Psoas muscle (tissue), 8 donors: ENCODE results near the gene KIAA1755. TPM values are rescaled to one million over a fixed set of nuclear protein-coding genes. Genes with fewer than 3 reads are reported as not detected.

Source experiments
- ATAC-seq, 4 donors: fragments of 200-7000 bp; cut with Tn5 transposase; one replicate each; pipeline ENCODE4 v1.9.1; 2020; ENCODE audit warnings: moderate library complexity in 3 of 4, mild to moderate bottlenecking in 2 of 4
- DNase-seq, 2 donors: peaks; one replicate each; pipeline ENCODE4 v3.0.0-alpha.2; 2020
- H3K27ac ChIP-seq: fragments of 200-600 bp; one replicate; pipeline ENCODE4 v1.8.0; 2022
- H3K27me3 ChIP-seq, 3 donors: fragments of 200-600 bp in 1 of 3; one replicate each; pipeline versions ENCODE4 v1.6.1 to v1.8.0; 2013 to 2022; ENCODE audit warnings: low read length in 2 of 3, mild to moderate bottlenecking in 2 of 3, moderate library complexity in 1 of 3; ENCODE audit not compliant: insufficient read depth in 3 of 3
- H3K36me3 ChIP-seq, 2 donors: fragments of 200-600 bp in 1 of 2; one replicate each; pipeline versions ENCODE4 v1.6.1 to v1.8.0; 2013 to 2022; ENCODE audit warnings: low read depth in 1 of 2, mild to moderate bottlenecking in 1 of 2, moderate library complexity in 1 of 2; ENCODE audit not compliant: insufficient read depth in 1 of 2
- H3K4me1 ChIP-seq: fragments of 200-600 bp; one replicate; pipeline ENCODE4 v1.8.0; 2022
- H3K4me3 ChIP-seq: fragments of 200-600 bp; one replicate; pipeline ENCODE4 v1.8.0; 2022; ENCODE audit warnings: mild to moderate bottlenecking
- H3K9me3 ChIP-seq: fragments of 200-600 bp; one replicate; pipeline ENCODE4 v1.8.0; 2022
- CTCF ChIP-seq: fragments of 200-600 bp; IDR thresholded peaks from one replicate; pipeline ENCODE4 v1.8.0; 2022; ENCODE audit warnings: antibody characterized with exemption
- WGBS, 3 donors: extraction: QIAGEN DNeasy Blood & Tissue Kit; methylation state at CpG; one replicate each; pipeline versions ENCODE4 v1.1.6 to v1.1.7; 2013; 5-methylcytosine and 5-hydroxymethylcytosine counted together
- intact Hi-C, 2 donors: fragments of 100-400 bp; cut with DNase I; formaldehyde crosslinking; loops; one replicate each; pipeline versions ENCODE4 v1.11.0 to v1.14.2; 2022
- long read RNA-seq, 2 donors: library from polyadenylated mRNA; unstranded; transcript quantifications; one replicate each; pipeline ENCODE4 v2.0.0, GENCODE V29; 2021
- polyA plus RNA-seq, 3 donors: library from polyadenylated mRNA; stranded (reverse); fragments of 200-250 nt; gene quantifications; one replicate each; pipeline ENCODE4 v1.2.3, GENCODE V29; 2013
- total RNA-seq, 4 donors: library from RNA; stranded (reverse); fragmentation: NEBNext Ultra II Directional in 2 of 4; extraction: Animal tissue kit (Norgen Biotek cat#: 25700) in 2 of 4; gene quantifications; one replicate each; pipeline versions ENCODE4 v1.2.1 to v1.2.4, GENCODE V29; 2021 to 2023
- donor health status: healthy with polysubstance abuse.
- donor health status: DM: no; HTN: no; CAD: no; lungs with moderate emphysema.
- donor health status: Bipolar disorder and iron deficiency.
- donor health status: healthy.
- donor health status: DM: yes; HTN: yes; CAD: no.
- donor health status: DM: no; HTN: no; CAD: no.
- donor health status: DM: no; HTN: no; CAD: no.
- donor health status: DM: yes; HTN: yes; CAD: no.

The KIAA1755 gene
- 1 to 10 TPM in 1 of 4 donors, under 1 TPM in 3; 0.16 to 2.4 (median 0.48) TPM for total RNA-seq
- polyA plus RNA-seq = under 1 TPM; 0.20 to 0.30 (median 0.29) TPM
- long read RNA-seq, donor 1 = 0 reads
- long read RNA-seq, donor 2 = 0 reads

DNA sequence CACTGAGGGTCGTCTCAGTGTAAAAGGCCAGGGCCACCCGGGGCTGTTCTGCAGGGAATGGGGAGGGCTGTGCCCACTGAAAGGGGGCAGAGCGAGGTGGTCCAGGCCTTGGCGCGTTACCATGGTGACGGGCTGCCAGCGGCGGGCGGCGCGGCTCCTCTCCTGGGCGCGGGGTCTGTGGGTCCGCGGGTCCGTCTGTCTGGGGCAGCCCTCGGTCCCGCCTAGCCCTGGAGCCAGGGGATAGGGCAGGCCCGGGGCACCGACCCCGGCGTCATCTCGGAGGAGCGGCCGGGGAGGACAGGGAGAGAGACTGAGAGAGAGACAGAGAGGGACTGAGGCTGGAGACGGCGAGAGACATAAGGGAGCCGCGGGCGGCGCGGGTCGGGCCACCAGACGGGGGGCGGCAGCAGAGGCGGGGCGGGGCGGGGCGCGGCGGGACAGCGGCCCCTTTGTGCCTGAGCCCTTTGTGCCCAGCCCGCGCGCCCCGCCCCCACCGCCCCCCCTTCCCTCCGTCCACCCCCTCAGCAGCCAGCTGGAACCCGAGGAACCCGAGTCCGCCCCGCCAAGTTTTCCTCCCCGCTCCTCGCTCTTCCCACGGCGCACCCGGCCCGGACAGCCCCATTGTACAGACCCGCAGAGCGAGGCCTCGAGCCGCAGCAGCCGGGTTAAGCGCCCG, at the start of gene KIAA1755:
KIAA1755 (minus strand) TSS at position 358 of the 676 bp plus-strand sequence; CDS start at position 123, 235 bp downstream.
- ATAC-seq = peak in 2 of 4 donors; percentile 26 to 54
- no peaks in the 10 kb centered on the region for H3K9me3 ChIP-seq
- H3K27me3 ChIP-seq = peaks cover 0 to 34% (median 10%) of the 10 kb centered on the region in 3 donors
- peak within 1 kb of the TSS; percentile 58 for H3K4me3 ChIP-seq
- DNase-seq = peak; percentile 40 to 69
- H3K36me3 ChIP-seq = no peaks in the 10 kb centered on the region
- no peak for TF ChIP-seq CTCF
- intact Hi-C loops = no loop called here
- no peaks in the 10 kb centered on the region for H3K4me1 ChIP-seq
- peak within 1 kb of the TSS; percentile 36 for H3K27ac ChIP-seq
- 3 to 5% (median 4%) methylated on average over 37 to 65 of the region's 65 CpGs for WGBS, 3 donors

DNA sequence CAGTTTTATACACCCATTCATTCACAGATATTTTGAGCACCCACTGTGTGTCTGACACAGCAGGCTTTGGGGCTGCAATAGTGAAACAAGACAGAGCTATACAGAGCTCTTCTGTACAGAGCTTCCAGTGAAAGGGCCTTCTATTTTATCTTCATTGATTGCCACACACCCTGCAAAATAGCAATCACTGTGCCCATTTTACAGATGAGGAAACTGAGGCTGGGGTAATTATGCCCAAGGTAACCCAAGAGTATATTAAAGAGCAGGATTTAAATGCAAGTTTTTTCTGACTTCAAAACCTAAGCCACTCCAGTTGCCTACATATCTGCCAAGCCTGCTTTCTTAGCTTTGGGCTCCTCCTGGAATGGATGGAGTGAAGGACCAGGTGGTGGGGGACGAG, 47.9 kb upstream of the KIAA1755 start:
- TF ChIP-seq CTCF = no peak
- Histone ChIP-seq H3K36me3 (no peaks in the 10 kb centered on the region), H3K27ac (no peak overlapping the region), H3K9me3 (peaks cover 7% of the 10 kb centered on the region), H3K4me3 (no peak overlapping the region), H3K27me3 (peaks cover 0 to 6% (median 0%) of the 10 kb centered on the region in 3 donors), H3K4me1 (no peaks in the 10 kb centered on the region)
- 0 to 82% (median 43%) methylated on average over 1 of the region's 1 CpG for WGBS, 3 donors
- ATAC-seq = no peak
- no peak for DNase-seq
- intact Hi-C loops = loop anchor here (5.0 kb wide), 1 partner anchor 81 kb away; no protein-coding TSS in a partner anchor

DNA sequence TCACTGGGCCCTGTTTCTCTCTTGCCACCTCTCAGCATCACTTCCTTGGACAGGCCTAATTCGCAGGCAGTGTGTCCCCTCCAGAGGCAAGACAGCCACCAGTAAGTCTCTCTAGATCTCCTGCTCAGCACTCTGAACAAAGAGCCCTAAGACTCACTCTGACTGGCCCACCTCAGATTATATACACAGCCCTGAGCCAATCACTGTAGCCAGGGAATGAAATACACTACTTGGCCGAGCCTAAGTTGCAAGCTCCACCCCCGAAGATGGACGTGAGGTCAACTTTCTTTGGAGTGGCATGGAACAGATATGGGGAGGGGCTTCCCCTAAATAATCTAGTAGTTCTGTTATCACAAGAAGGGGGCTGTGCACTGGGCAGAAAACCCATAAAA, 47.5 kb upstream of the KIAA1755 start:
- no peak overlapping the region for H3K27ac ChIP-seq
- TF ChIP-seq CTCF = no peak
- H3K4me3 ChIP-seq = no peak overlapping the region
- WGBS, 3 donors = 55 to 67% (median 58%) methylated on average over 4 of the region's 4 CpGs
- DNase-seq (no peak), ATAC-seq (no peak)
- no peaks in the 10 kb centered on the region for H3K36me3 ChIP-seq
- peaks cover 0 to 6% (median 0%) of the 10 kb centered on the region in 3 donors for H3K27me3 ChIP-seq
- no peaks in the 10 kb centered on the region for H3K4me1 ChIP-seq
- intact Hi-C loops = loop anchor here (5.0 kb wide), 1 partner anchor 81 kb away; no protein-coding TSS in a partner anchor
- peaks cover 7% of the 10 kb centered on the region for H3K9me3 ChIP-seq

DNA sequence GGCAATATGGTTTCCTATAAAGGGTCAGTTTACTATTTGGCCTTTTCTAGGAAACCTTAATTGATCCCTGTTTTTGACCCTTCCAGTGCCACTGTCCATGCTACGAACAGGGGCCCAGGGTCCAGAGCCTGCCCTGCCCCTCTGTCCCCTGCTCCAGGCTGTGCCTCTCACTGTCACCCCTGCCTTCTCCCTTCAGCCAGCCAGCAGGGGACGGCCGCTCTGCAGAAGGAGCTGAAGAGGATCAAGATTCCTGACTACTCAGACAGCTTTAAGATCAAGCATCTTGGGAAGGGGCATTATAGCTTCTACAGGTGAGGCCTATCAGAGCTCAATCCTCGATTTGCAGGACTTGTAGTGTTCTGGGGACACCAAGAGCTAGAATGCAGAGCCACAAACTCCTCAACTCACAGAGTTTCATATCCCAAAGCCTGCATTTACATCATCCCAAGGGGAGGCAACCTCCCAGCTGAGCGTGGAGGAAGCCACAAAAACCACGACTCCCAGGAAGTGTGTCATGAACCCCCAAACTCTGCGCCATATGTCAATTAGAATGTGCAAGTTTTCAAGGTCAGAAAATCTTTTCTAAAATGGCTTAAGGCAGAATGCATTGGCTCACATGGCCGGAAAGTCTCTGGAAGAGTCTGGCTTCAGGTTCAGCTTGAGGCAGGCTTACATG, 47.0 kb upstream of the KIAA1755 start:
- Histone ChIP-seq H3K9me3 (peaks cover 7% of the 10 kb centered on the region), H3K4me1 (no peaks in the 10 kb centered on the region), H3K4me3 (no peak overlapping the region), H3K36me3 (no peaks in the 10 kb centered on the region), H3K27me3 (peaks cover 0 to 6% (median 0%) of the 10 kb centered on the region in 3 donors), H3K27ac (no peak overlapping the region)
- no peak for TF ChIP-seq CTCF
- 80 to 86% (median 81%) methylated on average over 8 of the region's 8 CpGs for whole genome bisulfite sequencing, 3 donors
- DNase-seq (no peak), ATAC-seq (no peak)
- intact Hi-C loops = loop anchor here (5.0 kb wide), 1 partner anchor 80 kb away; no protein-coding TSS in a partner anchor
